CD14-positive monocyte (primary cell): ENCODE results near the gene GSTA2. TPM values are rescaled to one million over a fixed set of nuclear protein-coding genes. Genes with fewer than 3 reads are reported as not detected.
"Not testable (repeated sequence)": the region's sequence is repeated elsewhere in the genome, so short reads cannot be mapped to it uniquely, and the experiment has no call there.

Experiments
- DNase-seq, 3 donors: peaks; one replicate each; pipeline ENCODE4 v3.0.0-alpha.2; 2011 to 2022
- H2AFZ ChIP-seq: 2 replicates; pipeline ENCODE4 v1.6.0; 2012; ENCODE audit warnings: mild to moderate bottlenecking, low read depth, low read length, inconsistent platforms; ENCODE audit not compliant: insufficient read depth, poor library complexity, severe bottlenecking
- H3K27ac ChIP-seq, 2 donors: 1 replicate in 1 of 2; 2 replicates in 1 of 2; pipeline ENCODE4 v1.5.1; 2012 to 2013; ENCODE audit warnings: low read length in 2 of 2, control low read depth in 1 of 2, inconsistent platforms in 1 of 2, low read depth in 1 of 2, mild to moderate bottlenecking in 1 of 2
- H3K27me3 ChIP-seq, 2 donors: one replicate each; pipeline versions ENCODE4 v1.6.0 to v1.6.1; 2011 to 2013; ENCODE audit warnings: low read length in 2 of 2; ENCODE audit not compliant: control insufficient read depth in 2 of 2, insufficient read depth in 2 of 2
- H3K36me3 ChIP-seq, 2 donors: replicated peaks in 1 of 2; 1 replicate in 1 of 2; 2 replicates in 1 of 2; pipeline versions ENCODE4 v1.5.1 to v1.6.1; 2012 to 2013; ENCODE audit warnings: low read length in 2 of 2, control low read depth in 1 of 2, inconsistent platforms in 1 of 2, mild to moderate bottlenecking in 1 of 2; ENCODE audit not compliant: insufficient read depth in 2 of 2, control insufficient read depth in 1 of 2
- H3K4me1 ChIP-seq, 2 donors: 1 replicate in 1 of 2; 2 replicates in 1 of 2; pipeline versions ENCODE4 v1.5.1 to v1.6.1; 2012 to 2013; ENCODE audit warnings: low read length in 2 of 2, control low read depth in 1 of 2, inconsistent platforms in 1 of 2, mild to moderate bottlenecking in 1 of 2, moderate library complexity in 1 of 2; ENCODE audit not compliant: insufficient read depth in 2 of 2, control insufficient read depth in 1 of 2
- H3K4me2 ChIP-seq: replicated peaks from 2 replicates; pipeline ENCODE3; 2012; ENCODE audit warnings: low read length, moderate library complexity, mild to moderate bottlenecking; ENCODE audit not compliant: poor library complexity, severe bottlenecking; ENCODE audit errors: extremely low read depth
- H3K4me3 ChIP-seq, 3 experiments: fragments of 200-600 bp in 1 of 3; sonication (generic) in 1 of 3; replicated peaks in 1 of 3; 1 replicate in 2 of 3; 2 replicates in 1 of 3; pipeline ENCODE4 v1.5.1; 2011 to 2013; ENCODE audit warnings: low read length in 3 of 3, mild to moderate bottlenecking in 3 of 3, control low read depth in 2 of 3, low read depth in 2 of 3, inconsistent platforms in 1 of 3, moderate library complexity in 1 of 3
- H3K79me2 ChIP-seq: 2 replicates; pipeline ENCODE4 v1.6.0; 2012; ENCODE audit warnings: mild to moderate bottlenecking, control low read depth, inconsistent platforms, low read length, moderate library complexity; ENCODE audit not compliant: insufficient read depth
- H3K9ac ChIP-seq: 2 replicates; pipeline ENCODE4 v1.6.0; 2017; ENCODE audit warnings: low read length, mild to moderate bottlenecking; ENCODE audit not compliant: insufficient read depth, poor library complexity, severe bottlenecking
- H3K9me3 ChIP-seq, 2 donors: replicated peaks in 1 of 2; 1 replicate in 1 of 2; 2 replicates in 1 of 2; pipeline versions ENCODE4 v1.5.1 to v1.6.1; 2012 to 2013; ENCODE audit warnings: low read length in 2 of 2, control low read depth in 1 of 2; ENCODE audit not compliant: control insufficient read depth in 1 of 2, insufficient read depth in 1 of 2
- H4K20me1 ChIP-seq: 2 replicates; pipeline ENCODE4 v1.6.0; 2012; ENCODE audit warnings: mild to moderate bottlenecking, low read length, control low read depth, moderate library complexity; ENCODE audit not compliant: insufficient read depth
- H3K27ac Mint-ChIP-seq, 7 donors: one replicate each; pipeline ENCODE4 v1.8.0; 2020; ENCODE audit warnings: mild to moderate bottlenecking in 7 of 7, mixed read lengths in 7 of 7, moderate library complexity in 6 of 7, inconsistent platforms in 2 of 7
- H3K27me3 Mint-ChIP-seq, 3 donors: one replicate each; pipeline ENCODE4 v1.8.0; 2021 to 2022; ENCODE audit warnings: low read depth in 3 of 3, mild to moderate bottlenecking in 3 of 3, mixed read lengths in 3 of 3, moderate library complexity in 3 of 3, inconsistent platforms in 1 of 3
- H3K36me3 Mint-ChIP-seq, 2 donors: one replicate each; pipeline ENCODE4 v1.8.0; 2020; ENCODE audit warnings: mixed read lengths in 2 of 2, inconsistent platforms in 1 of 2, mild to moderate bottlenecking in 1 of 2
- H3K4me1 Mint-ChIP-seq: one replicate; pipeline ENCODE4 v1.8.0; 2020; ENCODE audit warnings: mild to moderate bottlenecking, mixed read lengths
- H3K4me3 Mint-ChIP-seq, 2 donors: one replicate each; pipeline ENCODE4 v1.8.0; 2020; ENCODE audit warnings: mild to moderate bottlenecking in 2 of 2, mixed read lengths in 2 of 2, moderate library complexity in 1 of 2
- H3K9me3 Mint-ChIP-seq, 7 donors: one replicate each; pipeline ENCODE4 v1.8.0; 2020 to 2022; ENCODE audit warnings: mixed read lengths in 7 of 7, mild to moderate bottlenecking in 6 of 7, moderate library complexity in 6 of 7, inconsistent platforms in 2 of 7
- WGBS: methylation state at CpG from one replicate; pipeline ENCODE4 v1.1.5; 2013; ENCODE audit warnings: missing lambda C conversion rate; ENCODE audit not compliant: insufficient coverage; 5-methylcytosine and 5-hydroxymethylcytosine counted together
- intact Hi-C, 2 donors: fragments of 100-400 bp; cut with micrococcal nuclease; formaldehyde crosslinking; loops; one replicate each; pipeline versions ENCODE4 v1.15.0 to v1.15.1; 2023
- polyA plus RNA-seq, 3 donors: library from polyadenylated mRNA; depleted of rRNA in 1 of 3; unstranded in 2 of 3; stranded (reverse) in 1 of 3; fragments of 300-500 nt in 2 of 3; fragments of >200 nt in 1 of 3; fragmentation: Illumina TruSeq in 2 of 3; gene quantifications; 1 replicate in 2 of 3; 2 replicates in 1 of 3; pipeline ENCODE4 v1.2.3, GENCODE V29; 2012 to 2021
- TF ChIP-seq, protein P1 (sequence below): fragments of 200-600 bp; IDR thresholded peaks from one replicate; pipeline ENCODE4 v1.8.0; 2022; ENCODE audit warnings: antibody characterized with exemption, mild to moderate bottlenecking

The GSTA2 gene
- polyA plus RNA-seq, 3 donors, result not detected

DNA sequence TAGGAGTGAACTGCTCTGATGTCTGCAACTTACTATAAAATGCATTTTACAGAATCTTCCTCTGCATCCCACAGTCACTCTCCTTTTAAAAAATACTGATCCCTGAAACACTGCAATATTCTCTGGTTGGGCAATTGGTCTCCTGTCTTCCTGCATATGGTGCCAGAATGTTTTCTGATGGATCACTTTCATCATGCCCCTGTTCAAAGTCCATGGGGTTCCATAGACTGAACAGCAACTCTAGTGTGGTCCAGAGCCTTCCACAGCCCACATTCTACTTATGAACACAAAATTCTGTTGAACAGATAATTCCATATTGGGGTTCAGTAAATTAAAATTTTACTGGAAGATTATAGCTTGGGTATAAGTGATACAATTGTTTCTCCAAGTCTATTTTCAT, 11.0 kb downstream of the GSTA2 start:
- Histone ChIP-seq H3K4me2 (no peak overlapping the region), H2AFZ (no peak overlapping the region), H3K36me3 (no peaks in the 10 kb centered on the region), H4K20me1 (no peaks in the 10 kb centered on the region), H3K9ac (no peak overlapping the region), H3K79me2 (no peaks in the 10 kb centered on the region), H3K27me3 (no peaks in the 10 kb centered on the region), H3K27ac (no peak overlapping the region), H3K4me1 (no peaks in the 10 kb centered on the region), H3K9me3 (peaks cover 0 to 8% of the 10 kb centered on the region in 2 donors), H3K4me3 (no peak overlapping the region)
- no peak overlapping the region for H3K4me3 Mint-ChIP-seq
- H3K27ac Mint-ChIP-seq, result no peak overlapping the region
- peaks cover 3 to 12% (median 9%) of the 10 kb centered on the region in 7 donors for H3K9me3 Mint-ChIP-seq
- intact Hi-C loops, result no loop called here
- TF ChIP-seq, protein P1, sequence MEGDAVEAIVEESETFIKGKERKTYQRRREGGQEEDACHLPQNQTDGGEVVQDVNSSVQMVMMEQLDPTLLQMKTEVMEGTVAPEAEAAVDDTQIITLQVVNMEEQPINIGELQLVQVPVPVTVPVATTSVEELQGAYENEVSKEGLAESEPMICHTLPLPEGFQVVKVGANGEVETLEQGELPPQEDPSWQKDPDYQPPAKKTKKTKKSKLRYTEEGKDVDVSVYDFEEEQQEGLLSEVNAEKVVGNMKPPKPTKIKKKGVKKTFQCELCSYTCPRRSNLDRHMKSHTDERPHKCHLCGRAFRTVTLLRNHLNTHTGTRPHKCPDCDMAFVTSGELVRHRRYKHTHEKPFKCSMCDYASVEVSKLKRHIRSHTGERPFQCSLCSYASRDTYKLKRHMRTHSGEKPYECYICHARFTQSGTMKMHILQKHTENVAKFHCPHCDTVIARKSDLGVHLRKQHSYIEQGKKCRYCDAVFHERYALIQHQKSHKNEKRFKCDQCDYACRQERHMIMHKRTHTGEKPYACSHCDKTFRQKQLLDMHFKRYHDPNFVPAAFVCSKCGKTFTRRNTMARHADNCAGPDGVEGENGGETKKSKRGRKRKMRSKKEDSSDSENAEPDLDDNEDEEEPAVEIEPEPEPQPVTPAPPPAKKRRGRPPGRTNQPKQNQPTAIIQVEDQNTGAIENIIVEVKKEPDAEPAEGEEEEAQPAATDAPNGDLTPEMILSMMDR, result no peak
- H3K27me3 Mint-ChIP-seq, result peaks cover 2 to 7% (median 5%) of the 10 kb centered on the region in 3 donors
- no peaks in the 10 kb centered on the region for H3K36me3 Mint-ChIP-seq
- DNase-seq, result no peak
- no peaks in the 10 kb centered on the region for H3K4me1 Mint-ChIP-seq

DNA sequence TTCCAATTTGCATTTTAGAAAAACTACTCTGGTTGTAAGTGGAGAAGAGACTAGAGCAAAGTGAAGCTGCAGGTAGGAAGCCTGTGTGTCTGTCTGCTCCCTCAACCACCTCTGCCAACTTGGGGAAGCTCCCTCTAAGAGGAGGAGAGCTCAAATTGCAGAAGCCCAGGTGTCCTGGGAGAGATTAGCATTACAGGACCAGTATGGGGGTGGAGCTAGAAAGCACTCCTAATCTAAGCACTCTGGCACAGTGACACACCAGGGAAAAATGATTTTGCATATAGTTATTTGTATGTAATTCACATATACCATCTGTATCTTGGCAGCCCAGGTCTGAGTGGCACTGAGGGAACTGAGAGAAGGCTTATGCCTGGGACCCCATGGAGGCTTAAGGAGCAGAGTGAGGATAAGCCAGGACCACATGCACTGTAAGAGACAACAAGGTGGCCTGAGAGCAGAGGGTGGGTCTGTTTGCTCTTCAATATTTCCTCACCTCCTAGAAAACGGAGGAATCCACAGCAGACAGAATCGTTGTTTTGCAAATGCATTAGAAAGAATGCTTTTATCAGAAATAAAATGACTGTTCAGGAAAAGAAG, 13.6 kb downstream of the GSTA2 start:
- Histone ChIP-seq H2AFZ (no peak overlapping the region), H4K20me1 (no peaks in the 10 kb centered on the region), H3K4me3 (no peak overlapping the region), H3K4me2 (no peak overlapping the region), H3K27ac (no peak overlapping the region), H3K27me3 (no peaks in the 10 kb centered on the region), H3K9me3 (peaks cover 0 to 8% of the 10 kb centered on the region in 2 donors), H3K79me2 (no peaks in the 10 kb centered on the region), H3K9ac (no peak overlapping the region), H3K4me1 (no peaks in the 10 kb centered on the region), H3K36me3 (no peaks in the 10 kb centered on the region)
- Mint-ChIP-seq H3K9me3 (peaks cover 3 to 12% (median 9%) of the 10 kb centered on the region in 7 donors), H3K36me3 (no peaks in the 10 kb centered on the region), H3K4me1 (no peaks in the 10 kb centered on the region), H3K4me3 (no peak overlapping the region), H3K27me3 (peaks cover 2 to 5% (median 4%) of the 10 kb centered on the region in 3 donors), H3K27ac (no peak overlapping the region)
- no peak for DNase-seq
- no CpG with 5 or more reads among the region's 2 CpGs for WGBS
- intact Hi-C loops, result no loop called here
- TF ChIP-seq, protein P1, result no peak

DNA sequence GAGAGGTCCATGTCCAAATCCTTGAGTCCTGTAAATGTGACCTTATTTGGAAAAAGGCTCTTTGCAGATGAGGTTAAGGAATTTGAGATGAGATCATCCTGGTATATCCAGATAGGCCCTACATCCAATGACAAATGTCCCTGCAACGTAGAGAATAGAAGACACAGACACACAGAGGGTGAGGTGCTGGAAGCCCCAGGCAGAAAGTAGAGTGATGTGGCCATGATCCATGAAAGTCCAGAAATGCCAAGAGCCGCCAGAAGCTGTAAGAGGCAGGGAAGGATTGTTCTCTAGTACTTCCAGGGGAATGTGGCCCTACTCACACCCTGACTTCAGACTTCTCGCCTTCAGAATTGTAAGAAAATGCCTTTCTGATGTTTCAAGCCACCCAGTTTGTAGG, 16.0 kb downstream of the GSTA2 start:
- H3K27me3 ChIP-seq, H2AFZ ChIP-seq, H3K4me1 Mint-ChIP-seq, H3K27ac ChIP-seq, H3K4me3 Mint-ChIP-seq, H3K9ac ChIP-seq, H3K27ac Mint-ChIP-seq, intact Hi-C loops, H3K36me3 ChIP-seq, H3K4me1 ChIP-seq, H3K4me2 ChIP-seq, H3K79me2 ChIP-seq, H3K36me3 Mint-ChIP-seq, H4K20me1 ChIP-seq, H3K4me3 ChIP-seq, DNase-seq, H3K9me3 ChIP-seq: not testable (repeated sequence)
- peaks cover 3 to 18% (median 9%) of the 10 kb centered on the region in 7 donors for H3K9me3 Mint-ChIP-seq
- WGBS, result no CpG with 5 or more reads among the region's 3 CpGs
- H3K27me3 Mint-ChIP-seq, result peaks cover 2 to 12% (median 5%) of the 10 kb centered on the region in 3 donors
